22Rv1 (cell line): ENCODE data around the gene VILL.

ENCODE experiments used
- CTCF ChIP-seq: fragments of 450-650 bp; IDR thresholded peaks from 2 replicates; pipeline ENCODE4 v1.5.1; 2017; ENCODE audit warnings: mild to moderate bottlenecking
- ZFX ChIP-seq: fragments of 450-650 bp; IDR thresholded peaks from 2 replicates; pipeline ENCODE4 v1.6.1; 2017; ENCODE audit warnings: antibody characterized with exemption, borderline replicate concordance

- TF ChIP-seq CTCF = no peak
- TF ChIP-seq ZFX = no peak
These were observed 3.4 kb downstream of the VILL start for GRCh38 chr3:37993820-37994638.
